A549 (cell line): ENCODE results near the gene RPS6KA3. TPM values are rescaled to one million over a fixed set of nuclear protein-coding genes. Genes with fewer than 3 reads are reported as not detected.

Experiments
- ATAC-seq, 2 experiments: fragments of 200-7000 bp in 1 of 2; fragments of >200 bp in 1 of 2; cut with Nextera tagmentation in 1 of 2; cut with Tn5 transposase in 1 of 2; 3 replicates each; pipeline versions ENCODE4 v1.8.0 to v1.9.1; 2018 to 2020; ENCODE audit warnings: mild to moderate bottlenecking in 1 of 2, moderate library complexity in 1 of 2
- CTCF ChIA-PET: fragments of 300-600 bp; sonication (Branson Sonifier 250); formaldehyde crosslinking; extraction: SDS; loops from one replicate; lab custom pipeline; 2021; ENCODE audit warnings: antibody characterized with exemption, inconsistent platforms; lab: Yijun Ruan, JAX
- POLR2A ChIA-PET: fragments of 350-600 bp; formaldehyde crosslinking; extraction: SDS; loops from one replicate; lab custom pipeline; 2021; ENCODE audit warnings: antibody characterized with exemption, inconsistent platforms; lab: Yijun Ruan, JAX
- DNase-seq, 2 experiments: peaks; one replicate each; pipeline versions ENCODE4 v3.0.0 to v3.0.0-alpha.2; 2011 to 2016; ENCODE audit warnings: low read depth in 1 of 2, low spot score in 1 of 2
- FAIRE-seq: peaks from 2 replicates; lab custom pipeline; 2011; peaks lifted over from hg19 to GRCh38; lab: Jason Lieb, UNC
- H3K27ac ChIP-seq, 2 experiments: fragments of >200 bp; sonication (Bioruptor Twin); formaldehyde crosslinking; 3 replicates each; pipeline ENCODE4 v1.5.1; 2016 to 2017
- H3K4me1 ChIP-seq: fragments of >200 bp; sonication (Bioruptor Twin); formaldehyde crosslinking; 3 replicates; pipeline ENCODE4 v1.6.1; 2016
- H3K4me2 ChIP-seq: fragments of >200 bp; sonication (Bioruptor Twin); formaldehyde crosslinking; 3 replicates; pipeline ENCODE4 v1.6.1; 2016
- H3K4me3 ChIP-seq: fragments of >200 bp; sonication (Bioruptor Twin); formaldehyde crosslinking; 3 replicates; pipeline ENCODE4 v1.5.1; 2016
- H3K9me3 ChIP-seq: fragments of >200 bp; sonication (Bioruptor Twin); formaldehyde crosslinking; 3 replicates; pipeline ENCODE4 v1.6.1; 2016
- ATOH8 ChIP-seq: fragments of 250-450 bp; sonication (Bioruptor Pico); IDR thresholded peaks from 2 replicates; pipeline ENCODE4 v1.5.0; 2020; ENCODE audit warnings: low read depth, mild to moderate bottlenecking, moderate library complexity
- BHLHE40 ChIP-seq: IDR thresholded peaks from 2 replicates; pipeline ENCODE4 v1.6.1; 2012; ENCODE audit warnings: low read depth, low read length, inconsistent platforms
- CBX2 ChIP-seq: fragments of 200-600 bp; sonication (generic); IDR thresholded peaks from 2 replicates; pipeline ENCODE4 v1.6.1; 2016; ENCODE audit warnings: low read depth, mild to moderate bottlenecking, borderline replicate concordance
- CBX8 ChIP-seq: fragments of 200-600 bp; sonication (generic); IDR thresholded peaks from 2 replicates; pipeline ENCODE4 v1.6.1; 2016
- CEBPB ChIP-seq, 2 experiments: fragments of >200 bp in 1 of 2; sonication (Bioruptor Twin) in 1 of 2; formaldehyde crosslinking in 1 of 2; IDR thresholded peaks; 2 replicates each; pipeline ENCODE4 v1.6.1; 2012 to 2016
- CHD2 ChIP-seq: fragments of 150-350 bp; IDR thresholded peaks from 2 replicates; pipeline ENCODE4 v1.6.1; 2014; ENCODE audit warnings: low read length; ENCODE audit not compliant: partially characterized antibody
- E2F6 ChIP-seq: IDR thresholded peaks from 2 replicates; pipeline ENCODE4 v1.6.1; 2012; ENCODE audit warnings: low read depth, borderline replicate concordance
- EHF ChIP-seq: fragments of 250-450 bp; sonication (Bioruptor Pico); IDR thresholded peaks from 2 replicates; pipeline ENCODE4 v1.5.0; 2020; ENCODE audit warnings: mild to moderate bottlenecking
- EHMT2 ChIP-seq: fragments of 200-600 bp; sonication (generic); IDR thresholded peaks from 2 replicates; pipeline ENCODE4 v1.6.1; 2016; ENCODE audit warnings: antibody characterized with exemption, low read depth, mild to moderate bottlenecking, moderate library complexity
- EP300 ChIP-seq, 2 experiments: fragments of >200 bp; sonication (Bioruptor Twin); formaldehyde crosslinking; IDR thresholded peaks; 2 replicates in 1 of 2; 3 replicates in 1 of 2; pipeline ENCODE4 v1.6.1; 2016 to 2017
- FOSB ChIP-seq: fragments of 250-450 bp; sonication (Bioruptor Pico); IDR thresholded peaks from 2 replicates; pipeline ENCODE4 v1.5.0; 2020; ENCODE audit warnings: mild to moderate bottlenecking, moderate library complexity
- FOSL2 ChIP-seq, 2 experiments: fragments of 450-650 bp in 1 of 2; fragments of >200 bp in 1 of 2; sonication (Bioruptor Twin) in 1 of 2; formaldehyde crosslinking; IDR thresholded peaks; 2 replicates each; pipeline versions ENCODE4 v1.5.0 to v1.6.1; 2016 to 2020; ENCODE audit warnings: mild to moderate bottlenecking in 1 of 2, moderate library complexity in 1 of 2
- FOXS1 ChIP-seq: fragments of 250-450 bp; sonication (Bioruptor Pico); IDR thresholded peaks from 2 replicates; pipeline ENCODE4 v1.5.0; 2020; ENCODE audit warnings: mild to moderate bottlenecking, moderate library complexity
- HES2 ChIP-seq: fragments of >200 bp; sonication (Bioruptor Twin); formaldehyde crosslinking; IDR thresholded peaks from 2 replicates; pipeline ENCODE4 v1.6.1; 2016
- HMGXB4 ChIP-seq: fragments of 250-450 bp; sonication (Bioruptor Pico); IDR thresholded peaks from 2 replicates; pipeline ENCODE4 v1.5.0; 2021; ENCODE audit warnings: mild to moderate bottlenecking, moderate library complexity, borderline replicate concordance
- HOXA7 ChIP-seq: fragments of 250-450 bp; sonication (Bioruptor Pico); IDR thresholded peaks from 2 replicates; pipeline ENCODE4 v1.5.0; 2020; ENCODE audit warnings: mild to moderate bottlenecking, moderate library complexity
- HOXB5 ChIP-seq: fragments of 250-450 bp; sonication (Bioruptor Pico); IDR thresholded peaks from 2 replicates; pipeline ENCODE4 v1.5.0; 2020; ENCODE audit warnings: mild to moderate bottlenecking, moderate library complexity
- MAX ChIP-seq: IDR thresholded peaks from 2 replicates; pipeline ENCODE4 v1.6.1; 2012
- MAZ ChIP-seq: fragments of 150-350 bp; IDR thresholded peaks from 2 replicates; pipeline ENCODE4 v1.6.1; 2014; ENCODE audit warnings: antibody characterized with exemption, low read depth, low read length, borderline replicate concordance
- MYC ChIP-seq: IDR thresholded peaks from 2 replicates; pipeline ENCODE4 v1.6.1; 2012; ENCODE audit warnings: mild to moderate bottlenecking, inconsistent platforms, low read length, improper control_type of control experiment, borderline replicate concordance
- NFE2L2 ChIP-seq: fragments of 150-350 bp; conservative IDR thresholded peaks from 2 replicates; pipeline ENCODE4 v1.6.1; 2014; ENCODE audit warnings: low read length
- PBX3 ChIP-seq: IDR thresholded peaks from 2 replicates; pipeline ENCODE4 v1.6.1; 2012
- PHF8 ChIP-seq: fragments of 200-600 bp; sonication (generic); IDR thresholded peaks from 2 replicates; pipeline ENCODE4 v1.6.1; 2016; ENCODE audit warnings: low read depth, mild to moderate bottlenecking, antibody characterized with exemption, moderate library complexity, borderline replicate concordance
- POLR2AphosphoS2 ChIP-seq: conservative IDR thresholded peaks from 2 replicates; pipeline ENCODE4 v1.6.1; 2012; ENCODE audit warnings: low read length, improper control_type of control experiment, inconsistent platforms
- RCOR1 ChIP-seq: fragments of 150-350 bp; IDR thresholded peaks from 2 replicates; pipeline ENCODE4 v1.6.1; 2014; ENCODE audit warnings: antibody characterized with exemption, low read length, low read depth
- TP53 ChIP-seq: fragments of 250-450 bp; sonication (Bioruptor Pico); IDR thresholded peaks from 2 replicates; pipeline ENCODE4 v1.5.0; 2021; ENCODE audit warnings: mild to moderate bottlenecking, moderate library complexity
- USF2 ChIP-seq: fragments of 450-650 bp; IDR thresholded peaks from 2 replicates; pipeline ENCODE4 v1.6.1; 2014; ENCODE audit warnings: antibody characterized with exemption
- ZC3H11A ChIP-seq: fragments of 450-650 bp; IDR thresholded peaks from 2 replicates; pipeline ENCODE4 v1.6.1; 2014; ENCODE audit warnings: antibody characterized with exemption, mild to moderate bottlenecking
- ZFP36 ChIP-seq: fragments of 450-650 bp; IDR thresholded peaks from 2 replicates; pipeline ENCODE4 v1.6.1; 2014; ENCODE audit warnings: borderline replicate concordance; ENCODE audit not compliant: partially characterized antibody
- ZNF302 ChIP-seq: fragments of 250-450 bp; sonication (Bioruptor Pico); IDR thresholded peaks from 2 replicates; pipeline ENCODE4 v1.9.0; 2021; ENCODE audit warnings: inconsistent platforms, mild to moderate bottlenecking, moderate library complexity
- ZSCAN20 ChIP-seq: fragments of 250-450 bp; sonication (Bioruptor Pico); IDR thresholded peaks from 2 replicates; pipeline ENCODE4 v1.8.0; 2022; ENCODE audit warnings: mild to moderate bottlenecking, moderate library complexity
- WGBS: methylation state at CpG from one replicate; pipeline ENCODE4 v1.1.6; 2017; ENCODE audit errors: missing lambda C conversion rate; 5-methylcytosine and 5-hydroxymethylcytosine counted together
- polyA plus RNA-seq, 4 experiments: library from polyadenylated mRNA; depleted of rRNA in 3 of 4; stranded (reverse); fragments of >200 nt; fragmentation: RNase III in 1 of 4; extraction: RNeasy Plus Mini Kit Qiagen cat#74134 plus additional on column Dnase treatment in 1 of 4; gene quantifications; 2 replicates in 3 of 4; 3 replicates in 1 of 4; pipeline ENCODE4 v1.2.3, GENCODE V29; 2011 to 2017

Gene RPS6KA3
- polyA plus RNA-seq, 2 of the 4 experiments (the other 2 are of a cell fraction), result 41.1 to 117 TPM

GRCh38 chrX:20300822-20301221 is 34.1 kb upstream of the RPS6KA3 start:
- no peak overlapping the region for H3K4me2 ChIP-seq
- whole genome bisulfite sequencing, result 83% methylated on average over 5 of the region's 5 CpGs
- TF ChIP-seq CBX2 (no peak), ZC3H11A (no peak), MAZ (no peak), MAX (no peak), E2F6 (no peak), NFE2L2 (no peak), CBX8 (no peak), EHMT2 (no peak), HMGXB4 (CRISPR knock-in tag) (no peak), USF2 (no peak), CHD2 (no peak), HOXB5 (CRISPR knock-in tag) (no peak), CEBPB (IDR thresholded peaks at IDR 0.05) (no peak), BHLHE40 (no peak), FOSL2 (IDR thresholded peaks at IDR 0.05) (no peak), FOSL2 (CRISPR knock-in tag; IDR thresholded peaks at IDR 0.05) (no peak)
- ChIA-PET POLR2A (no interaction called here), CTCF (no interaction called here)
- FAIRE-seq (no peak), DNase-seq (no peak), ATAC-seq (no peak)
- H3K4me1 ChIP-seq, result no peaks in the 10 kb centered on the region
- H3K27ac ChIP-seq, result no peak overlapping the region
- H3K9me3 ChIP-seq, result no peaks in the 10 kb centered on the region
- no peak overlapping the region for H3K4me3 ChIP-seq

- ChIA-PET CTCF (no interaction called here), POLR2A (no interaction called here)
- TF ChIP-seq HOXA7 (CRISPR knock-in tag) (no peak), PHF8 (no peak), FOXS1 (CRISPR knock-in tag) (no peak), EHMT2 (no peak), ZFP36 (no peak), EHF (no peak), ZSCAN20 (CRISPR knock-in tag) (no peak), RCOR1 (no peak), FOSB (CRISPR knock-in tag) (no peak), ATOH8 (CRISPR knock-in tag) (no peak), TP53 (CRISPR knock-in tag) (no peak), HES2 (no peak), PBX3 (no peak), EP300 (IDR thresholded peaks at IDR 0.05) (no peak), POLR2AphosphoS2 (no peak), MYC (no peak), ZNF302 (CRISPR knock-in tag) (no peak)
- no peak overlapping the region for H3K27ac ChIP-seq
- no peak for ATAC-seq
- no peak for FAIRE-seq
- no peak for DNase-seq
- H3K4me1 ChIP-seq, result no peaks in the 10 kb centered on the region
- H3K4me2 ChIP-seq, result no peak overlapping the region
- H3K9me3 ChIP-seq, result no peaks in the 10 kb centered on the region
- WGBS, result 94% methylated on average over 2 of the region's 2 CpGs
- H3K4me3 ChIP-seq, result no peak overlapping the region
Measured at GRCh38 chrX:20294957-20295356, 28.2 kb upstream of the RPS6KA3 start.
